Lung microvascular endothelial cell (primary cell): ENCODE results near the gene FBLL1. TPM values are rescaled to one million over a fixed set of nuclear protein-coding genes. Genes with fewer than 3 reads are reported as not detected.
"Not testable (repeated sequence)": the region's sequence is repeated elsewhere in the genome, so short reads cannot be mapped to it uniquely, and the experiment has no call there.

Experiments used
- DNase-seq, 2 donors: peaks; one replicate each; pipeline versions ENCODE4 v3.0.0 to v3.0.0-alpha.2; 2010; ENCODE audit warnings: low read depth in 2 of 2
- total RNA-seq: library from RNA; depleted of rRNA; stranded (reverse); fragments of >200 nt; gene quantifications from 2 replicates; pipeline ENCODE4 v1.2.1, GENCODE V29; 2014

Gene FBLL1
- total RNA-seq = 1.1 and 2.8 TPM in 2 replicates

- DNase-seq = peak; percentile 17 to 48
Measured at GRCh38 chr5:168528521-168529373, at the start of gene FBLL1. TSS of gene FBLL1 (plus strand) at chr5:168529305. CDS start at chr5:168529505, 200 bp downstream.

GRCh38 chr5:168480601-168481000 is 48.5 kb upstream of the FBLL1 start:
- DNase-seq = no peak

- no peak for DNase-seq
Measured at GRCh38 chr5:168481330-168481788, 47.7 kb upstream of the FBLL1 start.

- DNase-seq = no peak
Measured at GRCh38 chr5:168482361-168482760, 46.7 kb upstream of the FBLL1 start.

GRCh38 chr5:168486136-168486879 is 42.8 kb upstream of the FBLL1 start, which contains the start of gene RARS1:
TSS of gene RARS1 (plus strand) at chr5:168486471. CDS start at chr5:168486499, 28 bp downstream.
- DNase-seq = peak; percentile 96

GRCh38 chr5:168489059-168489458 is 40.0 kb upstream of the FBLL1 start:
- DNase-seq = no peak

- DNase-seq = no peak
Measured at GRCh38 chr5:168494057-168494555, 35.0 kb upstream of the FBLL1 start.

- DNase-seq = no peak
Measured at GRCh38 chr5:168502563-168503237, 26.4 kb upstream of the FBLL1 start.

- DNase-seq = no peak
Measured at GRCh38 chr5:168513861-168514428, 15.2 kb upstream of the FBLL1 start.

- no peak for DNase-seq
Measured at GRCh38 chr5:168525856-168526255, 3.2 kb upstream of the FBLL1 start.

- no peak for DNase-seq
Measured at GRCh38 chr5:168527756-168528295, 1.3 kb upstream of the FBLL1 start.

- peak in 1 of 2 donors; percentile 14 for DNase-seq
Measured at GRCh38 chr5:168529374-168530234, 499 bp downstream of the FBLL1 start.

- no peak for DNase-seq
Measured at GRCh38 chr5:168530621-168531150, 1.6 kb downstream of the FBLL1 start.

GRCh38 chr5:168531191-168531590 is 2.1 kb downstream of the FBLL1 start:
- DNase-seq = no peak

- DNase-seq = no peak
Measured at GRCh38 chr5:168531987-168532864, 3.1 kb downstream of the FBLL1 start.

GRCh38 chr5:168534351-168534750 is 5.2 kb downstream of the FBLL1 start:
- DNase-seq = not testable (repeated sequence)

GRCh38 chr5:168537176-168537575 is 8.1 kb downstream of the FBLL1 start:
- no peak for DNase-seq

GRCh38 chr5:168549554-168549953 is 20.4 kb downstream of the FBLL1 start:
- DNase-seq = no peak

GRCh38 chr5:168550656-168551055 is 21.6 kb downstream of the FBLL1 start:
- peak in 1 of 2 donors; percentile 24 for DNase-seq
